HCT116 (cell line): ENCODE data around the gene ODF4.

ENCODE experiments used
- CTCF ChIP-seq, 3 experiments: fragments of 200-600 bp in 1 of 3; sonication (generic) in 1 of 3; IDR thresholded peaks in 2 of 3; conservative IDR thresholded peaks in 1 of 3; 2 replicates each; pipeline ENCODE4 v1.5.1; 2012 to 2017; ENCODE audit warnings: low read depth in 2 of 3, low read length in 2 of 3, antibody characterized with exemption in 1 of 3, borderline replicate concordance in 1 of 3, control low read depth in 1 of 3, mild to moderate bottlenecking in 1 of 3, mixed read lengths in 1 of 3, mixed run types in 1 of 3, moderate library complexity in 1 of 3; ENCODE audit not compliant: insufficient read depth in 1 of 3
- EZH2 ChIP-seq: fragments of 200-600 bp; sonication (generic); IDR thresholded peaks from 2 replicates; pipeline ENCODE4 v1.6.1; 2017; ENCODE audit warnings: antibody characterized with exemption, mixed run types
- MAX ChIP-seq: IDR thresholded peaks from 2 replicates; pipeline ENCODE4 v1.6.1; 2012
- POLR2A ChIP-seq: IDR thresholded peaks from 2 replicates; pipeline ENCODE4 v1.7.0; 2011; ENCODE audit warnings: borderline replicate concordance; ENCODE audit not compliant: insufficient read depth, insufficient read length; ENCODE audit errors: extremely low read depth
- POLR2AphosphoS5 ChIP-seq: IDR thresholded peaks from 2 replicates; pipeline ENCODE4 v1.6.1; 2011; ENCODE audit warnings: mild to moderate bottlenecking, low read depth, low read length, moderate library complexity
- RAD21 ChIP-seq: IDR thresholded peaks from 2 replicates; pipeline ENCODE4 v1.6.1; 2012; ENCODE audit warnings: low read depth, mild to moderate bottlenecking
- REST ChIP-seq: IDR thresholded peaks from 2 replicates; pipeline ENCODE4 v1.6.1; 2012; ENCODE audit warnings: low read depth
- SIN3A ChIP-seq: IDR thresholded peaks from 2 replicates; pipeline ENCODE4 v1.6.1; 2012; ENCODE audit warnings: low read depth
- YY1 ChIP-seq: IDR thresholded peaks from 2 replicates; pipeline ENCODE4 v1.6.1; 2011; ENCODE audit warnings: low read length, low read depth, moderate library complexity, mild to moderate bottlenecking; ENCODE audit not compliant: insufficient replicate concordance; ENCODE audit errors: extremely low read depth

DNA sequence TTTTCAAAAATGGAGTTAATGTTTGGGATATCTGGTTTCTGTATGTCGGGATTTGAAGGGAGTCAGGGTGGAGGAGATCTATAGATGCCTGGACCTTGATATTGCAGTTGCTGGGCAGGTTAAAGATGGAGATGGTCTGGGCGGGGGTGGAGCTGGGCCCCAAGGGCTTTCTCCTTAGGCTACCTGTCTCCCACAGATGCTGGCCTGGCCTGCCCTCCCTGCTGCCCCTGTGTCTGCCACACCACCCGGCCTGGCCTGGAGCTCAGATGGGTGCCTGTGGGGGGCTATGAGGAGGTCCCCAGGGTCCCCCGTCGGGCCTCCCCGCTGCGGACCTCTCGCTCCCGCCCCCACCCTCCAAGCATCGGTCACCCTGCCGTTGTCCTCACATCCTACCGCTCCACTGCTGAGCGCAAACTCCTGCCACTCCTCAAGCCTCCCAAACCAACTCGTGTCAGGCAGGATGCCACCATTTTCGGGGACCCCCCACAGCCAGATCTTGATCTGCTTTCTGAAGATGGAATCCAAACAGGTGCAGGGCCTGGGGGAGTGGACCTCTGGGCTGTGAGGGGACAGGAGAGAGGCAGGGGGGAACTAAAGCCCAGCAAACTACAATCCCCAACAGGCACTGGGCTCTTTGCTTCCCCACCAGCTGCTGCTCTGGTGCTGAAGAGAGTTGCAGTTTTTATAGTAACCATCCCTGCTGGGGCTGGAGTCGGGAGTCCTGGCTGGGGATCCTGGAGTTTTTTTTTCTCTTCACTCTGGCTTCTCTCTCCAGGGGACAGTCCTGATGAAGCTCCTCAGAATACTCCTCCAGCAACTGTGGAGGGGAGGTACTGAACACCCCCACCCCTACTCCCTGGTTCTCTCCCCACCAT, 26.7 kb upstream of the ODF4 start:
- TF ChIP-seq CTCF (IDR thresholded peaks at IDR 0.05 in 2 of 3, conservative IDR thresholded peaks at IDR 0.05 in 1 of 3; ENCODE audit: borderline replicate concordance in 1 of 3, insufficient read depth in 1 of 3, low read depth in 2 of 3, low read length in 2 of 3) (no peak), YY1 (no peak), POLR2A (no peak), EZH2 (no peak), SIN3A (no peak), REST (no peak), POLR2AphosphoS5 (no peak), RAD21 (no peak), MAX (no peak)
